Thymus (tissue), 14 donors: ENCODE data around the gene PAGE2B. TPM values are rescaled to one million over a fixed set of nuclear protein-coding genes. Genes with fewer than 3 reads are reported as not detected.

Experiments used
- DNase-seq, 9 donors: peaks; one replicate each; pipeline ENCODE4 v3.0.0-alpha.2; 2013; ENCODE audit warnings: low spot score in 9 of 9, low read depth in 6 of 9, missing footprints in 1 of 9
- H3K27ac ChIP-seq, 2 donors: one replicate each; pipeline ENCODE4 v1.5.1; 2013; ENCODE audit warnings: control low read depth in 1 of 2, low read depth in 1 of 2, low read length in 1 of 2, mild to moderate bottlenecking in 1 of 2, moderate library complexity in 1 of 2
- H3K27me3 ChIP-seq, 2 donors: one replicate each; pipeline ENCODE4 v1.5.1; 2013; ENCODE audit warnings: low read length in 1 of 2; ENCODE audit not compliant: control insufficient read depth in 2 of 2, insufficient read depth in 1 of 2
- H3K36me3 ChIP-seq, 2 donors: one replicate each; pipeline ENCODE4 v1.5.1; 2013; ENCODE audit warnings: low read length in 1 of 2, mild to moderate bottlenecking in 1 of 2, moderate library complexity in 1 of 2; ENCODE audit not compliant: control insufficient read depth in 2 of 2, insufficient read depth in 2 of 2
- H3K4me1 ChIP-seq, 2 donors: one replicate each; pipeline ENCODE4 v1.5.1; 2013; ENCODE audit warnings: low read length in 2 of 2; ENCODE audit not compliant: control insufficient read depth in 2 of 2, insufficient read depth in 2 of 2
- H3K4me3 ChIP-seq, 2 donors: one replicate each; pipeline ENCODE4 v1.5.1; 2013; ENCODE audit warnings: low read length in 2 of 2, control low read depth in 1 of 2, mild to moderate bottlenecking in 1 of 2
- H3K9me3 ChIP-seq, 2 donors: one replicate each; pipeline ENCODE4 v1.5.1; 2013; ENCODE audit warnings: low read length in 1 of 2, mild to moderate bottlenecking in 1 of 2; ENCODE audit not compliant: control insufficient read depth in 2 of 2, insufficient read depth in 1 of 2
- WGBS: extraction: QIAGEN DNeasy Blood & Tissue Kit; methylation state at CpG from one replicate; pipeline ENCODE4 v1.1.7; 2013; 5-methylcytosine and 5-hydroxymethylcytosine counted together
- long read RNA-seq, 10 donors: transcript quantifications; one replicate each; lab custom pipeline, GENCODE V29; 2026
- polyA plus RNA-seq: library from polyadenylated mRNA; stranded (reverse); fragments of 200-250 nt; gene quantifications from one replicate; pipeline ENCODE4 v1.2.3, GENCODE V29; 2013
- total RNA-seq: library from RNA; stranded (reverse); fragments of 120-200 nt; gene quantifications from one replicate; pipeline ENCODE4 v1.2.4, GENCODE V29; 2013
- donor health status: healthy.

Gene PAGE2B, protein sequence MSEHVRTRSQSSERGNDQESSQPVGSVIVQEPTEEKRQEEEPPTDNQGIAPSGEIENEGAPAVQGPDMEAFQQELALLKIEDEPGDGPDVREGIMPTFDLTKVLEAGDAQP
- 0.14 TPM for total RNA-seq
- polyA plus RNA-seq: 1.2 TPM
- long read RNA-seq, donor 1: 0 reads
- long read RNA-seq, donor 2: 0 reads
- long read RNA-seq, donor 3: 0 reads
- long read RNA-seq, donor 4: 0 reads
- long read RNA-seq, donor 5: 0 reads
- long read RNA-seq, donor 6: 0 reads
- long read RNA-seq, donor 7: 0 reads
- long read RNA-seq, donor 8: 0 reads
- long read RNA-seq, donor 9: 0 reads
- long read RNA-seq, donor 10: 0 reads

DNA sequence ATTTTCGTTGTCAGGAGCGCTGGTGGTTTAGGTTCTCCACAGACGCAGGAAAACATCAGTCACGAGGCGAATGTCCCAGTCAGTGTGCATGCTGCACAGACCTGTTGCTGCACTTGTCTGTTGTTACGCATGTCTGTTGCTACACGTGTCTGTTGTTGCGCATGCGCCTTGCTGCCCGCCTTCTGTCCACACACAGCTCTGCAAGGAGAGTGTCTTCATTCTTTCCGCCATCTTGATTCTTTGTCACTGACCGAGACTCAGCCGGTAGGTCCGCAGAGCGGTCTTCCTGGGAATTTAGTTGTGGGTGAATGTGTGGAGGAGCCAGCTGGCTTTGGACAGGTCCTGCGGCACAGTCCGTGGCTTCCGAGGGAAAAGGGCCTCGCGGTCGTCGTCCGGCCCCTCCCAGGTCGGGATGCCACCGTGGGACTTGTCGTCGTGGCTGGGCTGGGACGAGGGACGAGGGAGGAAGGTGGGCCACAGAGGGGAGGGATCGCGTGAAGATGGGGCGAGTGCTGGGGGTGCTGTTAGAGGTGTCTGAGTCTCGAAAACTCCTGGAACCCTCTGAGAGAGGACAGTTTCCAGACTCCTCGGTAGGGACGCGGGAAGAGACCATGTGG is at the start of gene PAGE2B:
Gene PAGE2B, plus strand, starts transcription at position 180 of the 617 bp plus-strand sequence. CDS start 1,012 bp downstream, outside the sequence.
- no peak for DNase-seq
- Histone ChIP-seq H3K4me1 (no peaks in the 10 kb centered on the region), H3K4me3 (no peak within 1 kb of the TSS), H3K27ac (no peak within 1 kb of the TSS), H3K9me3 (peaks cover 0 to 2% of the 10 kb centered on the region in 2 donors), H3K36me3 (no peaks in the 10 kb centered on the region), H3K27me3 (no peaks in the 10 kb centered on the region)
- 96% methylated on average over 36 of the region's 36 CpGs for WGBS

- DNase-seq: no peak
- no peaks in the 10 kb centered on the region for H3K36me3 ChIP-seq
- H3K9me3 ChIP-seq: no peaks in the 10 kb centered on the region
- H3K27ac ChIP-seq: no peak overlapping the region
- H3K27me3 ChIP-seq: no peaks in the 10 kb centered on the region
- H3K4me3 ChIP-seq: no peak overlapping the region
- no peaks in the 10 kb centered on the region for H3K4me1 ChIP-seq
Measured at GRCh38 chrX:55026143-55026542, 48.7 kb upstream of the PAGE2B start.

DNA sequence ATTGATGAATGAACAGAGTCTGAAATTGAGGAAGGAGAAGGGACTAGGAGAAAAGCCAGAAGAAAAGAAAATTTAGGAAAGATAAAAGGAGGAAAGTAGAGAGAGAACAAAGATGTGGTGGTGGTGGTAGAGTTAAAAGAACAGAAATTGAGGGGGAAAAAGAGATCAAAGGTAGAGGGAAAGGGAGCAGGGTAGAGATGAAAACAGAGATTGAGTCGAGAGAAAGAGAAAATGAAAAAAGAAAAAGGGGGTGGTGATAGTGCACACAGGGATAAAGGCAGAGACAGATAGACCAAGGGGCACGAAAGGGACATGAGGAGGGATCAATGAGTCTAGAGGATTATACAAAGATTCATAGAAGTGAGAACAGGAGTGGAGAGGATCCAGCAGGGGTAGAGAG is 48.0 kb upstream of the PAGE2B start:
- Histone ChIP-seq H3K4me3 (no peak overlapping the region), H3K9me3 (no peaks in the 10 kb centered on the region), H3K4me1 (no peaks in the 10 kb centered on the region), H3K36me3 (no peaks in the 10 kb centered on the region), H3K27ac (no peak overlapping the region), H3K27me3 (no peaks in the 10 kb centered on the region)
- DNase-seq: no peak
- WGBS: 64% methylated on average over 2 of the region's 2 CpGs

- Histone ChIP-seq H3K27ac (no peak overlapping the region), H3K27me3 (no peaks in the 10 kb centered on the region), H3K36me3 (no peaks in the 10 kb centered on the region), H3K4me1 (no peaks in the 10 kb centered on the region), H3K9me3 (no peaks in the 10 kb centered on the region), H3K4me3 (no peak overlapping the region)
- no peak for DNase-seq
- WGBS: 95% methylated on average over 4 of the region's 4 CpGs
Measured at GRCh38 chrX:55028040-55028439, 46.8 kb upstream of the PAGE2B start.

- Histone ChIP-seq H3K4me3 (no peak overlapping the region), H3K4me1 (no peaks in the 10 kb centered on the region), H3K27ac (no peak overlapping the region), H3K9me3 (no peaks in the 10 kb centered on the region), H3K36me3 (no peaks in the 10 kb centered on the region), H3K27me3 (no peaks in the 10 kb centered on the region)
- no peak for DNase-seq
Measured at GRCh38 chrX:55028611-55029010, 46.2 kb upstream of the PAGE2B start.

DNA sequence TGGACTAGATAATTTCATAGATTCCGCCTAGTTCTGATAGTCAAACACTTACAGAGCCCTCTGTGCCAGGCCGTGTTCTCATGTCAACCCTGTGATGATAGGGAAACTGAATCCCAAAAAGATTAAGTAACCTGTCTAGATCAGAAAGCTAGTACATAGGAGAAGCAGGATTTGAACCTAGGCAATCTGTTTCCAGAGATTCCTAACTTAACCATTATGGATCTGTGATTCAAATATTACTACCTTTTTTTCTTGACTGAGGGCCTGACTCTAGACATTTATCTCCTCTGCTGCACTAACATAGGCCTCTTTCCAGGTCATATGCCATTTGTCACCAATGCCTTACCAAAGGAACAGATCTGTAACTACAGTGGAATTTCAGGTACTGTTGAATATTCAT is 45.5 kb upstream of the PAGE2B start:
- WGBS: 94% methylated on average over 2 of the region's 2 CpGs
- no peaks in the 10 kb centered on the region for H3K27me3 ChIP-seq
- DNase-seq: no peak
- H3K36me3 ChIP-seq: no peaks in the 10 kb centered on the region
- no peak overlapping the region for H3K4me3 ChIP-seq
- H3K4me1 ChIP-seq: no peaks in the 10 kb centered on the region
- H3K9me3 ChIP-seq: no peaks in the 10 kb centered on the region
- H3K27ac ChIP-seq: no peak overlapping the region

DNA sequence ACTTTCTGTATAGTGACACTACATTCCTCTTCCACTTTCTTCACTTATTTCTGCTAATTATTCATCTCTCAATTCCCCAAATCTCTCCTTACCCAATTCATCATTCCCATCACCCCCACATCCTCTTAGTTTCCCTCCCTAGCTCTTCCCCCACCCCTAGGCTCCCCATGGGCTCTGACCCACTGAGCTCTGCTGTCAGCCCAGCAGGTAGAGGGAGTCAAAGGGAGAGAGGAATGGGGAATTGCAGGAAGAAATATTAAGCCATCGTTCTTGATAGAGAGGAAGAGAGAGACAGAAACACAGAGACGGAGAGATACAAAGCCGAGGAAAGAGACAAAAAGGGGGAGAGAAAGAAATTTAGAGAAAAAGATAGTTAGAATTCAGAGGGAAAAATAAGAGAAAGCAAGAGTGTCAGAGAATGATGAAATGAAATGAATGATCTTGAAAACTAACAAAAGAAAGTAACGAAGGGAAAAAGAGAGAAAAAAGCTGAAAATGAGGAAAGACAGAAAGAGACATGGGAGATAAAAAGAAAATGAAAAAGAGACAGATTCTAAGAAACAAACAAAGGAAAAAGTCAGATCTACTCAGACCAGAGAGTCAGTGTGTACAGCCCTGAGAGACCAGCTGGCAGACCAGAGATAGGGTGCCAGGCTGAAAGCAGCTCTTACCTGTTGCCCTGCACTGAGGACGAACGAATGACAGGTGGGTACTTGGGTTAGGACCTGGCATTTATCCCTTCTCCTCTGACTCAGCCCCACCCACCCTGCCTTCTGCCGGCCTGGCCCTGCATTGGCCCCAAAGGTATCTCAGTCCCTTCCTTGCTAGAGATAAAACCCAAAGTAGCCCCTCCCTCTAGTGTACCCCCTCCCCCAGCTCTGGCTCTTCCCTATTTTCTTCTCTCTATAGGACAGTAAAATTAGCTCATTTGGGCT is 44.3 kb upstream of the PAGE2B start, which contains the start of gene ALAS2:
Gene ALAS2, minus strand, starts transcription at position 707 of the 935 bp plus-strand sequence. CDS start 4,977 bp downstream, outside the sequence.
- no peak for DNase-seq
- WGBS: 91% methylated on average over 7 of the region's 7 CpGs
- Histone ChIP-seq H3K4me1 (no peaks in the 10 kb centered on the region), H3K4me3 (no peak within 1 kb of the TSS), H3K27ac (no peak within 1 kb of the TSS), H3K36me3 (no peaks in the 10 kb centered on the region), H3K9me3 (no peaks in the 10 kb centered on the region), H3K27me3 (no peaks in the 10 kb centered on the region)

DNA sequence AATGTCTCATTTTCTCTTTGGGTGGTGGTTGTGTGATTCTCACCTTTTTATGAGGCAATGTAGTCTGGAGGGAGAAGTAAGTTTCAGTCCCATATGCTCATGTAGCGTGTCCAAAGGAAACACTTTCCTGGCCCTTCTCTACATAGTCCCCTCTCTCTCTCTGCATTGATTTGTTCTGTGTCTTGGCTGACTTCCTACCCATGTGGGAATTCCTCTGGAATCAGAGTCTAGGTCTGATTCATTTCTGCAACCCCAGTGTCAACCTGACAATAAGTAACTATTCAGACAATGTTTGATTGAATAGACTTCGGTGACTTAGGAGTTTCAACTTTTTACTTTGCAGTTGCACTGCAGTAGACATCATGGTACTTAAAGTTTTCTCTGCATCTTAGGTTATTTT is 41.4 kb upstream of the PAGE2B start:
- no peak for DNase-seq
- Histone ChIP-seq H3K4me1 (no peaks in the 10 kb centered on the region), H3K4me3 (no peak overlapping the region), H3K9me3 (no peaks in the 10 kb centered on the region), H3K36me3 (no peaks in the 10 kb centered on the region), H3K27me3 (no peaks in the 10 kb centered on the region), H3K27ac (no peak overlapping the region)
- WGBS: 90% methylated on average over 2 of the region's 2 CpGs

DNA sequence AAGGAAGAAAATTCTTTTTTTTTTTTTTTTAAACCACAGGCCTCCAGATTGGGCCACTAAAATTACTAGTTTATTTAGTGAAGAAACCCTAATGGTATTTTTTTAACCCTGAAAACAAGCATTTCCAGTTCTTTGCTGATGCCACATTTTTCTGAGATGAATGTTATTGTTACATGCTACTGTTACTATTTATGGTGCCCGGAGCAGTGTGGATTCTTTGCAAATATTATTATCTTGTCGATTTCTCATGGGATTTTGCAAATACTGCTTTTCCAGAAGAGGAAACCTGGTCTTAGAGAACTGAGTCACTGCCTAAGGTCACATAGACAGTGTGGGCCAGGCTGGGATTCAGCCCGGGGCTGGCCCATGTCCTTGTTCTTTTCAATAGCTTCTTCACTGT is 35.4 kb upstream of the PAGE2B start:
- Histone ChIP-seq H3K27me3 (no peaks in the 10 kb centered on the region), H3K9me3 (no peaks in the 10 kb centered on the region), H3K27ac (no peak overlapping the region), H3K4me3 (no peak overlapping the region), H3K4me1 (no peaks in the 10 kb centered on the region), H3K36me3 (no peaks in the 10 kb centered on the region)
- WGBS: 92% methylated on average over 3 of the region's 3 CpGs
- DNase-seq: no peak
